ENCODE data around the gene RPS2. TPM values are rescaled to one million over a fixed set of nuclear protein-coding genes. Genes with fewer than 3 reads are reported as not detected.

The RPS2 gene
- total RNA-seq, 1 donor from 2014 or later = 3,223 TPM

GRCh38 chr16:1914988-1915387, 49.6 kb downstream of the RPS2 start:
- TF ChIP-seq CTCF (IDR thresholded peaks at IDR 0.05; ENCODE audit: unreplicated experiment) = no peak
- Mint-ChIP-seq H3K36me3 (ENCODE audit: low read depth, unreplicated experiment) (no peaks in the 10 kb centered on the region), H3K4me3 (ENCODE audit: unreplicated experiment) (no peak overlapping the region), H3K4me1 (ENCODE audit: unreplicated experiment) (peaks cover 9% of the 10 kb centered on the region), H3K27me3 (ENCODE audit: unreplicated experiment) (peaks cover 17% of the 10 kb centered on the region), H3K27ac (ENCODE audit: unreplicated experiment) (no peak overlapping the region), H3K9me3 (ENCODE audit: unreplicated experiment) (no peaks in the 10 kb centered on the region)
- DNase-seq (ENCODE audit: low spot score) = no peak

- no peak overlapping the region for H3K4me3 Mint-ChIP-seq (ENCODE audit: unreplicated experiment)
- no peaks in the 10 kb centered on the region for H3K9me3 Mint-ChIP-seq (ENCODE audit: unreplicated experiment)
- H3K27ac Mint-ChIP-seq (ENCODE audit: unreplicated experiment) = no peak overlapping the region
- DNase-seq (ENCODE audit: low spot score) = no peak
- peaks cover 17% of the 10 kb centered on the region for H3K27me3 Mint-ChIP-seq (ENCODE audit: unreplicated experiment)
- H3K4me1 Mint-ChIP-seq (ENCODE audit: unreplicated experiment) = peaks cover 9% of the 10 kb centered on the region
- TF ChIP-seq CTCF (IDR thresholded peaks at IDR 0.05; ENCODE audit: unreplicated experiment) = no peak
- no peaks in the 10 kb centered on the region for H3K36me3 Mint-ChIP-seq (ENCODE audit: low read depth, unreplicated experiment)
These were observed 50.5 kb downstream of the RPS2 start for GRCh38 chr16:1914084-1914608.

- H3K4me1 Mint-ChIP-seq (ENCODE audit: unreplicated experiment) = peaks cover 12% of the 10 kb centered on the region
- no peaks in the 10 kb centered on the region for H3K9me3 Mint-ChIP-seq (ENCODE audit: unreplicated experiment)
- H3K27ac Mint-ChIP-seq (ENCODE audit: unreplicated experiment) = no peak overlapping the region
- no peaks in the 10 kb centered on the region for H3K36me3 Mint-ChIP-seq (ENCODE audit: low read depth, unreplicated experiment)
- peaks cover 17% of the 10 kb centered on the region for H3K27me3 Mint-ChIP-seq (ENCODE audit: unreplicated experiment)
- no peak for DNase-seq (ENCODE audit: low spot score)
- H3K4me3 Mint-ChIP-seq (ENCODE audit: unreplicated experiment) = no peak overlapping the region
- no peak for TF ChIP-seq CTCF (IDR thresholded peaks at IDR 0.05; ENCODE audit: unreplicated experiment)
These were observed 51.1 kb downstream of the RPS2 start for GRCh38 chr16:1913327-1914083.

- Mint-ChIP-seq H3K27me3 (ENCODE audit: unreplicated experiment) (peaks cover 15% of the 10 kb centered on the region), H3K4me3 (ENCODE audit: unreplicated experiment) (no peak overlapping the region), H3K4me1 (ENCODE audit: unreplicated experiment) (peaks cover 13% of the 10 kb centered on the region), H3K27ac (ENCODE audit: unreplicated experiment) (no peak overlapping the region), H3K36me3 (ENCODE audit: low read depth, unreplicated experiment) (no peaks in the 10 kb centered on the region), H3K9me3 (ENCODE audit: unreplicated experiment) (no peaks in the 10 kb centered on the region)
- TF ChIP-seq CTCF (IDR thresholded peaks at IDR 0.05; ENCODE audit: unreplicated experiment) = no peak
- no peak for DNase-seq (ENCODE audit: low spot score)
These were observed 52.4 kb downstream of the RPS2 start for GRCh38 chr16:1912215-1912543.

Other genes starting within 250 kb of the RPS2 start
- gene NME3, start 193.3 kb downstream of the RPS2 start, total RNA-seq (ENCODE audit: unreplicated experiment) = 33.3 TPM
- gene EME2, start 192.0 kb downstream of the RPS2 start, total RNA-seq (ENCODE audit: unreplicated experiment) = 25.4 TPM
- 62.7 TPM for gene MRPS34, start 191.7 kb downstream of the RPS2 start, total RNA-seq (ENCODE audit: unreplicated experiment)
- 52.9 TPM for gene SPSB3, start 182.3 kb downstream of the RPS2 start, total RNA-seq (ENCODE audit: unreplicated experiment)
- gene NUBP2, start 181.9 kb downstream of the RPS2 start, total RNA-seq (ENCODE audit: unreplicated experiment) = 49.8 TPM
- gene IGFALS, start 171.1 kb downstream of the RPS2 start, total RNA-seq (ENCODE audit: unreplicated experiment) = not detected
- 44.8 TPM for gene HAGH, start 138.0 kb downstream of the RPS2 start, total RNA-seq (ENCODE audit: unreplicated experiment)
- 23.1 TPM for gene FAHD1, start 137.6 kb downstream of the RPS2 start, total RNA-seq (ENCODE audit: unreplicated experiment)
- not detected for gene MEIOB, start 92.7 kb downstream of the RPS2 start, total RNA-seq (ENCODE audit: unreplicated experiment)
- not detected for gene HS3ST6, start 46.4 kb downstream of the RPS2 start, total RNA-seq (ENCODE audit: unreplicated experiment)
- gene MSRB1, start 21.6 kb downstream of the RPS2 start, total RNA-seq (ENCODE audit: unreplicated experiment) = 18.1 TPM
- gene RPL3L, start 10.1 kb downstream of the RPS2 start, total RNA-seq (ENCODE audit: unreplicated experiment) = not detected
- 122 TPM for gene NDUFB10, start 5.3 kb downstream of the RPS2 start, total RNA-seq (ENCODE audit: unreplicated experiment)
- gene RNF151, start 2.0 kb upstream of the RPS2 start, total RNA-seq (ENCODE audit: unreplicated experiment) = not detected
- gene TBL3, start 7.2 kb upstream of the RPS2 start, total RNA-seq (ENCODE audit: unreplicated experiment) = 25.0 TPM
- gene NOXO1, start 16.6 kb upstream of the RPS2 start, total RNA-seq (ENCODE audit: unreplicated experiment) = 0.23 TPM
- 30.0 TPM for gene GFER, start 19.4 kb upstream of the RPS2 start, total RNA-seq (ENCODE audit: unreplicated experiment)
- gene SYNGR3, start 25.1 kb upstream of the RPS2 start, total RNA-seq (ENCODE audit: unreplicated experiment) = 0.82 TPM
- gene ZNF598, start 45.0 kb upstream of the RPS2 start, total RNA-seq (ENCODE audit: unreplicated experiment) = 34.4 TPM
- gene NPW, start 55.0 kb upstream of the RPS2 start, total RNA-seq (ENCODE audit: unreplicated experiment) = 0.82 TPM
- 78.8 TPM for gene NHERF2, start 62.1 kb upstream of the RPS2 start, total RNA-seq (ENCODE audit: unreplicated experiment)
- 25.6 TPM for gene NTHL1, start 83.0 kb upstream of the RPS2 start, total RNA-seq (ENCODE audit: unreplicated experiment)
- gene TSC2, start 83.2 kb upstream of the RPS2 start, total RNA-seq (ENCODE audit: unreplicated experiment) = 180 TPM
- 70.0 TPM for gene PKD1, start 171.1 kb upstream of the RPS2 start, total RNA-seq (ENCODE audit: unreplicated experiment)
- gene RAB26, start 183.8 kb upstream of the RPS2 start, total RNA-seq (ENCODE audit: unreplicated experiment) = 1.9 TPM
- 190 TPM for gene TRAF7, start 191.0 kb upstream of the RPS2 start, total RNA-seq (ENCODE audit: unreplicated experiment)
- 2.4 TPM for gene CASKIN1, start 231.8 kb upstream of the RPS2 start, total RNA-seq (ENCODE audit: unreplicated experiment)
- gene MLST8, start 240.6 kb upstream of the RPS2 start, total RNA-seq (ENCODE audit: unreplicated experiment) = 35.4 TPM
- 21.1 TPM for gene BRICD5, start 246.0 kb upstream of the RPS2 start, total RNA-seq (ENCODE audit: unreplicated experiment)

All from endothelial cell (in vitro differentiated cells).